Mesodermal cell (in vitro differentiated cells): ENCODE measurements around the gene TSKU.

Experiments used
- H3K27ac ChIP-seq: 2 replicates; pipeline ENCODE4 v1.7.0; 2013; ENCODE audit warnings: mild to moderate bottlenecking, low read depth, low read length, moderate library complexity; ENCODE audit not compliant: severe bottlenecking
- H3K36me3 ChIP-seq: 2 replicates; pipeline ENCODE4 v1.7.1; 2013; ENCODE audit warnings: mild to moderate bottlenecking, low read length, moderate library complexity; ENCODE audit not compliant: control insufficient read depth, insufficient read depth
- H3K4me1 ChIP-seq: one replicate; pipeline ENCODE4 v1.7.1; 2013; ENCODE audit warnings: mild to moderate bottlenecking, low read length; ENCODE audit not compliant: insufficient read depth, control insufficient read depth, poor library complexity, severe bottlenecking
- H3K4me3 ChIP-seq: 2 replicates; pipeline ENCODE4 v1.7.0; 2013; ENCODE audit warnings: low read length, control low read depth, mild to moderate bottlenecking; ENCODE audit not compliant: insufficient read depth, poor library complexity, severe bottlenecking; ENCODE audit errors: extremely low read depth
- H3K9me3 ChIP-seq: 2 replicates; pipeline ENCODE4 v1.7.1; 2013; ENCODE audit warnings: mild to moderate bottlenecking, low read length, moderate library complexity; ENCODE audit not compliant: control insufficient read depth
- WGBS, 2 experiments: methylation state at CpG; one replicate each; pipeline ENCODE4 v1.1.5; 2013; ENCODE audit warnings: missing lambda C conversion rate in 2 of 2; ENCODE audit not compliant: insufficient coverage in 2 of 2; 5-methylcytosine and 5-hydroxymethylcytosine counted together

Gene TSKU

DNA sequence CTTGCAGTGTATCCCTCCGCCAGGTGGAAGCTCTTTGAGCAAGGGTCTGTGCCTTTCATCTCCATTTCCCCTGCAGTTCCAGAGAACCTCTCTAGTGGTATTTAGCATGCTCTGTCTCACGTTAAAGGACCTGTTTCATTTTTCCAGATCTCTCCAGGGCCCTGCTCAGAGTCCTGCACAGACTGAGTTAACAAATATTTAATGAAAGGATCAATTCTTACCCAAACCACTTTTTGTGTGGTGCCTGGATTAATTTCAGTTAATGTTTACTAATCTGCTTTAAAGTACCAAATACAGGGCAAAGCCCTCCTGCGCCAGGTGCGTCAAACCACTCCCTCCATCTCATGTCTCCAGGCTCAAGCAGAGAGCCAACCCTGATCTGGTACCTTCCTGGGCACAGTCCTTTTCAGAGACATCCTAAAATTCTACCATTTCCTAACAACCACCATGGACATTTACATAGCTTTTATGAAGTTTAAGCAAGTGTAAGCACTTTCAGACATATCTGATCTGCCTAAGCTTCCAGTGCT lies 58.8 kb downstream of the TSKU start:
- WGBS, 2 experiments = 69 to 100% methylated on average over 3 of the region's 4 CpGs

DNA sequence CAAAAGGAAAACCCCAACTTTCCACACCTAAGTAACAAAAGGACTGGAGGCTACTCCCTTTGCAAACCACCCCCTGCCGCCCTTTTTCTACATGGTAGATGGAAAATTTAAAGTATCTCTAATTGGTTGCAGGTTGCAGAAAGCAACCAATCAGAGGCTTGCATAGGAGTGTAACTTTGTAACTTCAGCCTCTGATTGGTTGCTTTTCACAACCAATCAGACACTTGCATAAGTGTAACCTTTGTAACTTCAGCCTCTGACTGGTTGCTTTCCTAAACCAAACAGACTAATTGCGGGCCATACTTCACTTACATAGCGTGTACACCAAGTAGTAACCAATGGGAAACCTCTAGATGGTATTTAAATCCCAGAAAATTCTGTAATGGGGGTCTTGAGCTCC lies 60.8 kb downstream of the TSKU start:
- Histone ChIP-seq H3K4me1 (peaks cover 11% of the 10 kb centered on the region), H3K9me3 (no peaks in the 10 kb centered on the region), H3K36me3 (no peaks in the 10 kb centered on the region), H3K27ac (no peak overlapping the region), H3K4me3 (no peak overlapping the region)
- WGBS, 2 experiments = 100% methylated on average over 2 of the region's 3 CpGs; no CpG with 5 or more reads in 1 of the 2 experiments

More for the DNA sequence above, 58.8 kb downstream of the TSKU start:
- no peaks in the 10 kb centered on the region for H3K9me3 ChIP-seq
- no peak overlapping the region for H3K4me3 ChIP-seq
- no peak overlapping the region for H3K27ac ChIP-seq
- peaks cover 19% of the 10 kb centered on the region for H3K4me1 ChIP-seq
- no peaks in the 10 kb centered on the region for H3K36me3 ChIP-seq

DNA sequence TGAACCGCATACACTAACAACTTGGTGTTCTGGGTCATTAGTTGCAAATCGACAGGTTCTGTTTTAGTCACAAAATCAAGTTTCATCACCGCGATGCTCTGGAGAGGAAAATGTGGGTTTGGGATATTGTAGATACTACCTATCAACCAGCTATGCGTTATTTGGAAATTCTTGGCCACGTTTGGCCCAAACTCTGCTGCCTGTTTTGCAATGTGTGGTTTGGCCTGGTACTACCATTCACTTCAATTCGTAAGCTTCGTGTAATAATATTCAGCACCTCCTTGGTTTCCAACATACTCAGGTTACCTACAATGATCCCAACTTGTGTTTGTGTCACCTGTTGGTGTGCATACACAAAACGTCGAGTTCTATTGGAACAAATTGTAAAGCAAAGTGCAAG lies 61.4 kb downstream of the TSKU start:
- H3K36me3 ChIP-seq = no peaks in the 10 kb centered on the region
- H3K27ac ChIP-seq = no peak overlapping the region
- 92 to 95% methylated on average over 7 to 8 of the region's 10 CpGs for WGBS, 2 experiments
- peaks cover 5% of the 10 kb centered on the region for H3K4me1 ChIP-seq
- no peaks in the 10 kb centered on the region for H3K9me3 ChIP-seq
- no peak overlapping the region for H3K4me3 ChIP-seq

DNA sequence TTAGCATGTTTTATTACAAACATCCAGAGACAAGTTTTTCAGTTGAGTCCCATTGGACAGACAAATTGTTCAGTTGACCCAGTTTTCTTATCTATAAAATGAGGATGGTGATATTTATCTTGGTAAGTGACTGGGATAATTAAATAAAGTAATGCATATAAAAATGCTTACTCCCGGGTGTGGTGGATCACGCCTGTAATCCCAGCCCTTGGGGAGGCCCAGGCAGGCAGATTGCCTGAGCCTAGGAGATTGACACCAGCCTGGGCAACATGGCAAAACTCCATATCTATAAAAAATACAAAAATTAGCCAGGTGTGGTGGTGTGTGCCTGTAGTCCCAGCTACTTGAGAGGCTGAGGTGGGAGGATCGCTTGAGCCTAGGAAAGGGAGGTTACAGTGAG lies 61.9 kb downstream of the TSKU start:
- WGBS, 2 experiments = 88 to 93% methylated on average over 2 to 3 of the region's 3 CpGs
- H3K27ac ChIP-seq = no peak overlapping the region
- H3K4me3 ChIP-seq = no peak overlapping the region
- no peaks in the 10 kb centered on the region for H3K4me1 ChIP-seq
- H3K36me3 ChIP-seq = no peaks in the 10 kb centered on the region
- no peaks in the 10 kb centered on the region for H3K9me3 ChIP-seq

DNA sequence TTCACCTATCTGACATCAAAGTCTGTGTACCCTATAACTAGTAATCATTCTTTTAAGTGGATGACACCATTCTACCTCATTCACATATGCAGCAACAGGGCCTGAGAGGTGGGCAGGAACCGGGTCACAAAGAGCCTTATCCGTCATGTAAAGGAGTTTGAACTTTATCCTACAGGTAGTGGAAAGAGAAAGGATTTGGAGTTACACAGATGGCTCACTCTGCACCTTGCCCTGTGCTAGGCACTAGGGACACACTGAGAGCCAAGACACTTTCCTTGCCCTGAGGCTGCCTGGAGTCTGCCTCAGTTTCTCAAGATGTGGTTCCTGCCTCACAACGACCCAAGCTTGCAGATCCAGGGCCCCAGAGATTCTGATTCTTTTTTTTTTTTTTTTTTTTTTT lies 63.3 kb downstream of the TSKU start:
- 100% methylated on average over 1 of the region's 3 CpGs; no CpG with 5 or more reads in 1 of the 2 experiments for WGBS, 2 experiments
- H3K9me3 ChIP-seq = no peaks in the 10 kb centered on the region
- no peak overlapping the region for H3K4me3 ChIP-seq
- H3K27ac ChIP-seq = no peak overlapping the region
- H3K36me3 ChIP-seq = no peaks in the 10 kb centered on the region
- H3K4me1 ChIP-seq = no peaks in the 10 kb centered on the region
